Measurements from ENCODE around the gene SH3BP1.
"Not testable (repeated sequence)": the region's sequence is repeated elsewhere in the genome, so short reads cannot be mapped to it uniquely, and the experiment has no call there.

Gene SH3BP1, protein sequence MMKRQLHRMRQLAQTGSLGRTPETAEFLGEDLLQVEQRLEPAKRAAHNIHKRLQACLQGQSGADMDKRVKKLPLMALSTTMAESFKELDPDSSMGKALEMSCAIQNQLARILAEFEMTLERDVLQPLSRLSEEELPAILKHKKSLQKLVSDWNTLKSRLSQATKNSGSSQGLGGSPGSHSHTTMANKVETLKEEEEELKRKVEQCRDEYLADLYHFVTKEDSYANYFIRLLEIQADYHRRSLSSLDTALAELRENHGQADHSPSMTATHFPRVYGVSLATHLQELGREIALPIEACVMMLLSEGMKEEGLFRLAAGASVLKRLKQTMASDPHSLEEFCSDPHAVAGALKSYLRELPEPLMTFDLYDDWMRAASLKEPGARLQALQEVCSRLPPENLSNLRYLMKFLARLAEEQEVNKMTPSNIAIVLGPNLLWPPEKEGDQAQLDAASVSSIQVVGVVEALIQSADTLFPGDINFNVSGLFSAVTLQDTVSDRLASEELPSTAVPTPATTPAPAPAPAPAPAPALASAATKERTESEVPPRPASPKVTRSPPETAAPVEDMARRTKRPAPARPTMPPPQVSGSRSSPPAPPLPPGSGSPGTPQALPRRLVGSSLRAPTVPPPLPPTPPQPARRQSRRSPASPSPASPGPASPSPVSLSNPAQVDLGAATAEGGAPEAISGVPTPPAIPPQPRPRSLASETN

DNA sequence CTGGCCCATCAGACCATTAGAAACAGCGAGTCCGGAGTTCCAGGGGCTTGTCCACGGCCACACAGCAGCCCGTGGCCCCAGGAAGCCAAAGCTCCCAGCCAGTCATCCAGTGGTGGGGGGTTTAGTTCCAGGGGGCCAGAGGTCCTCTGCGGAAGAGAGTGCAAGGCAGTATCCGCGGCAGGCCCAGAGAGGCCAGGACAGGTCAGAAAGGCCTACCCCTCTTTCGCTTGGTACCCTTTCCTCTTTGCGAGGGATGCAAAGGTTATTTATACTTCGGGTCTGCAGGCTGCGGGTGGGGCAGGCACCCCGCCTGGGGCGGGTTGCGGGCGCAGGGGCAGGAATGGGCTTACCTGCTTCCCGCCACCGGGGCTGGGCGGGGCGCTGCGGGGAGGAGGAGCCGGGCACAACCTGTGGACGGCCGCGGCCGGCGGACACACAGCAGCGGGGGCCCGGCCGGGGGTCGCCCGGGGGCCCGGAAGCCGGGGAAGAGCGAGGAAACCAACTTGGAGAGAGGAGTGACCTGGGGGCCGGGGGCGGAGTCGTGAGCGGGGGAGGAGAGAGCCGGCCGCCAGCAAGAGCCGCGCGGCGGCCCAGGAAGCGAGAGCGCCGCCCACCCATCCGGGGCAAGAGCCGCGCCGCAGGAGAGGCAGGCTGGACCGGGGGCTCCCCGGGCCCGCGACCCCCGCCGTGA is at the start of gene SH3BP1:
TSS of gene SH3BP1 (plus strand) at position 600 of the 691 bp plus-strand sequence. CDS start 119 bp downstream, outside the sequence.
- peak; percentile 40 for DNase-seq (ENCODE audit: low spot score)

DNA sequence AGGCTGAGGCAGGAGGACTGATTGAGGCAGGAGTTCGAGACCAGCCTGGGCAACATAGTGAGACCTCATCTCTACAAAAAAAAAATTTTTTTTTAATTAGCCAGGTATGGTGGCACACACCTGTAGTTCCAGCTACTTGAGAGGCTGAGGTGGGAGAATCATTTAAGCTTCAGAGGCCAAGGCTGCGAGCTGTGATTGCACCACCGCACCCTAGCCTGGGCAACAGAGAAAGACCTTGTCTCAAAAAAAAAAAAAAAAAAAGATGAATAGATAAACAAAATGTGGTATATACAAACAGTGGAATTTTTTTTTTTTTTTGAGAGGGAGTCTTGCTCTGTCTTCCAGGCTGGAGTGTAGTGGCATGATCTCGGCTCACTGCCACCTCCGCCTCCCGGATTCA is 48.4 kb upstream of the SH3BP1 start:
- DNase-seq (ENCODE audit: low spot score) = not testable (repeated sequence)

DNA sequence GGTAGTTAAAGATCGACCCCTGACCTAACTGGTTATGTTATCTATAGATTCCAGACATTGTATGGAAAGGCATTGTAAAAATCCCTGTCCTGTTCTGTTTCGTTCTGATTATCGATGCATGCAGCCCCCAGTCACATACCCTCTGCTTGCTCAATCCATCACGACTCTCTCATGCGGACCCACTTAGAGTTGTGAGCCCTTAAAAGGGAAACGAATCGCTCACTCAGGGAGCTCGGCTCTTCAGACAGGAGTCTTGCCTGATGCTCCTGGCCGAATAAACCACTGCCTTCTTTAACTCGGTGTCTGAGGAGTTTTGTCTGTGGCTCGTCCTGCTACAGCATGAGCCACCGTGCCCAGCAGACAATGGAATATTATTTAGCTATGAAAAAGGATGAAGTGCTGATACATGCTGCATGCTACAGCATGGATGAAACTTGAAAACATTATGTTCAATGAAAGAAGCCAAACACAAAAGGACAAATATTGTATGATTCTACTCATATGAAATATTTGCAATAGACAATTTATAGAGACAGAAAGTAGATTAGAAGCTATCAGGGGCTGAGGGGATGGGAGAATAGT is 47.6 kb upstream of the SH3BP1 start:
- no peak for DNase-seq (ENCODE audit: low spot score)

DNA sequence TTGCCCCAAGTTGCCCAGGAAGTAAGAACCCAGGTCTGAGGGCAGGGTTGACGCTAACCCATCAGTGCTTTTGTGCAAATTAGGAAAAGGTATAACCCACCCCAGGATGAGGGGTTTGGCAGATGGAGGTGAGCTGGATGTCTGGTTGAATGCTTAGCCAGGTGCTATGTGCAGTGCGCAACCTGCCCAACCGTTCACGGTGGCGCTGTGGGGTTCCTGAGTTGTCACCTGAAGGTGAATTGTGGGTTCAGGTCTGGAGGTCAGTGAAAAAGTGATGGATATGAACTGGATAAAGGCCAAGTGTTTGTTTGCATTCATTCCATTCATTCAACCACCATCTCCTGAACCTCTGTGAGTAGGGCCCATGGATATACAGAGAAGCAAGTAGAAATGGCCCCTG is 45.2 kb upstream of the SH3BP1 start:
- no peak for DNase-seq (ENCODE audit: low spot score)

DNA sequence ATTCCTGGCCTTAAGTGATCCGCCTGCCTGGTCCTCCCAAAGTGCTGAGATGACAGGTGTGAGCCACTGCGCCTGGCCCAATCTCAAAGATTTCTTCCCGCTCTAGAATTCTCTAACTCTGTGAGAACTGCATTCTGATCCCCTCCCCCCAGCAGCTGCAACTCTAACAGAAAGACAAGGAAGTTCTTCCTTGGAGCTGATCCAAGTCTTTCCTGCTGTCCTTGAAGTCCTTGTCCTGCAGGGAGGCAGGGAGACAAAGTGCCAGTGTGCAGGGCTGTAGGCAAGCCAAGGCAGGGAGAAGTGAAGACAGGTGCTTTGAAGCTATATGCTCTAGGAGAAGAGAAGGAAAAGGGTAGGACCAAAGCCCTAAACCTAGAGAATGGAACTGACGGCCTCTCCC is 40.3 kb upstream of the SH3BP1 start:
- DNase-seq (ENCODE audit: low spot score) = no peak

DNA sequence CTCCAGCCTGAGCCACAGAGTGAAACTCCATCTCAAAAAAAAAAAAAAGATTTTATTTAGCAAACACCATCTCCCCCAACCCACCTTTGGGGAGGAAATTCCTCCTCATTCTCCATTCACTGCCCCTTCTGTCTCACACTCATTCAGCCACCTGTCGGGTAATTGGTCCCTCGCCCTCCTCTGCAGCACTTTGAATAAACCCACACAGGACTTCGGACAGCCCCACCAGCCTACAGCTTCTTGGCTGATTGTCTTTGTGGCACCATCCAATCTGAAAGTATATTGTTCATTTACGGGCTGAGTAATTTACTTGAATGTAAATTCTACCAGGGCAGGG is 38.3 kb upstream of the SH3BP1 start:
- no peak for DNase-seq (ENCODE audit: low spot score)

DNA sequence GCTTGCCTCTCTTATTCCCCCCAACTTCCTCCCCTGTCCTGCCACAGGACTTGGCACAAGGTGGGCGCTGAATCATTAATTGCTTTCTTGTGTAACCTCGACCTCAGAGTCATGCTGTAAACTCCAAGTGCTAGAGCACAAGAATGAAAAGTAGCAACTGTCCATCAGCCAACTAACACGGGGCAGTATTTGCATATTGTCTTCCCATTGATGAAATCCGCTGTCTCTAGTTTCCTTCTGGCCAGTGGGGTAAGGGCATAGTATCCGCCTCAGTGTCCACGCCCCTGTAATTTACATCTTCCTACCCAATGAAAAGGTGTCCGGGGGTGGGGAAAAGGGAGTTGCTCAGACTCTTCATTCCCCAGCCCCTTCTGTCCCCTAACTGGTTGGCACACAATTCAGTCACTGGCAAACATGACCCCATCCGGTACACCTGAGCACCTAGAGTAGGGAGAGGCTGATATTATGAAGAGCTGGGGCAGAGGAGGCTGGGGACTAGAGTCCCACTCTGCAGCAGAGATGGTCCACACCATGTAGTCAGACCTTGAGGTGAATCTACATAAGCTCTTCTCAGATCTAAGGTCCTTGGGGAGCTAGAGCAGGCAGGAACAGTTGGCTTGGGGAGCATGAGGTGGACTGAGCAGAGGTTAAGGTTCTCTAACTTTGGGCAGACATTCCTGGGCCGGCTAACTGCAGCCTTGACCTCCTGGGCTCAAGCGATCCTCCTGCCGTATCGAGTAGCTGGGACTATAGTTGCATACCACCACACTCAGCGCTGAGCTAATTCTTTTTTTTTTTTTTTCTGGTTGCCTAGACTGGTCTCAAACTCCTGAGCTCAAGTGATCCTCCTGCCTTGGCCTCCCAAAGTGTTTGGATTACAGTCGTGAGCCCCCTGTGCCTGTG is 37.7 kb upstream of the SH3BP1 start:
- no peak for DNase-seq (ENCODE audit: low spot score)

DNA sequence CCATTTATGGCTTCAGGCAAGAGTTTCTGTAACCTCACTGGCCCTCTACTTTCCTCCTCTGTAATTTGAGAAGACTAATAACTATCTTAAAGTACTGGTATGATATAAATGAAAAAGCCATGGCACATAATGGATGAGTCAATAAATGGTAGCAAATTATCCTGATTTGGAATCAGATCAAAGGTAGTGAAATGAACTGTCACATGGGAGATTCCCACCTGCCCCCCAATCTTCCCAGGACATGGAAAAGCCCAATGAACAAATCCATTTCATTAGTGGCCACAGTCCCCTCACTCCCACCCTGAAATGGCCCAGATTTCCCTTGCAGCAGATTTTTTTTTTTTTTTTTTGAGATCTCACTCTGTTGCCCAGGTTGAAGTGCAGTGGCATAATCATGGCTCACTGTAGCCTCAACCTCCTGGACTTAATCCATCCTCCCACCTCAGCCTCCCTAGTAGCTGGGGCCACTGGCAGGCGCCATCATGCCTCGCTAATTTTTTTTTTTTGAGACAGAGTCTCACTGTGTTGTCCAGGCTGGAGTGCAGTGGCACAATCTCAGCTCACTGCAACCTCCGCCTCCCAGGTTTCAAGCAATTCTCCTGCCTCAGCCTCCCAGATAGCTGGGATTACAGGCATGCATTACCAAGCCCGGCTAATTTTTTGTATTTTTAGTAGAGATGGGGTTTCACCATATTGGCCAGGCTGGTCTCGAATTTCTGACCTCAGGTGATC is 36.8 kb upstream of the SH3BP1 start:
- DNase-seq (ENCODE audit: low spot score) = not testable (repeated sequence)

DNA sequence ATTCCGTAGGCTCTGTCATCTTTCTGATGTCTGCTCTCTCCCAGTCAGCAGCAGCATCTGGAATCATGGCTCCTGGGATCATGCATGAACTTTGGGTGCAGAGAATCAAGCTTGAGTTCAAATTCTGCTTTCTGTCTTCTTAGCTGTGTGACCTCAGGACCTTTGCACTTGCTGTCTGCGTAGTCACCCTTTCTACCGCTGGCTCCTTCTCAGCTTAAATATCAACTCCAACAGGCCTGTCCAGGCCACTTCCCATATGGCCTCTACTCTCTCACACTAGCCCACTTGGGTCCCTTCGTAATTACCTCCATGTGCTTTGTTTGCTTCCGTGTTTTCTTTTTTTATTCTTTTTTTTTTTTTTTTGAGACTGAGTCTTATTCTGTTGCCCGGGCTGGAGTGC is 35.4 kb upstream of the SH3BP1 start:
- DNase-seq (ENCODE audit: low spot score) = no peak

DNA sequence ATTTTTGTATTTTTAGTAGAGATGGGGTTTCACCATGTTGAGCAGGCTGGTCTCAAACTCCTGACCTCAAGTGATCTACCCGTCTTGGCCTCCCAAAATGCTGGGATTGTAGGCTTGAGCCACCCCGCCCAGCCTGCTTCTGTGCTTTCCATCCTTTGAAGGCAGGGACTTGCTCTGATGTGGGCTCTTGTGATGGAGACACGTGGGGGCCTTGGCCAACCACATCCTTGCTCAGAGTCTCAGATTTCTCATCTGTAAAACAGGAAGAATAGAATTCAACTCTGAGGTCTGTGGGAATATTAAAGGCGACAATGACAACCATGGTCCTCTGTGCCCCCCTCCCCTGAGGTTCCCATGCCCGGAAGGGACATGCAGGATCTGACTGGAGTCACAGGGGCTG is 34.6 kb upstream of the SH3BP1 start:
- peak; percentile 66 for DNase-seq (ENCODE audit: low spot score)

DNA sequence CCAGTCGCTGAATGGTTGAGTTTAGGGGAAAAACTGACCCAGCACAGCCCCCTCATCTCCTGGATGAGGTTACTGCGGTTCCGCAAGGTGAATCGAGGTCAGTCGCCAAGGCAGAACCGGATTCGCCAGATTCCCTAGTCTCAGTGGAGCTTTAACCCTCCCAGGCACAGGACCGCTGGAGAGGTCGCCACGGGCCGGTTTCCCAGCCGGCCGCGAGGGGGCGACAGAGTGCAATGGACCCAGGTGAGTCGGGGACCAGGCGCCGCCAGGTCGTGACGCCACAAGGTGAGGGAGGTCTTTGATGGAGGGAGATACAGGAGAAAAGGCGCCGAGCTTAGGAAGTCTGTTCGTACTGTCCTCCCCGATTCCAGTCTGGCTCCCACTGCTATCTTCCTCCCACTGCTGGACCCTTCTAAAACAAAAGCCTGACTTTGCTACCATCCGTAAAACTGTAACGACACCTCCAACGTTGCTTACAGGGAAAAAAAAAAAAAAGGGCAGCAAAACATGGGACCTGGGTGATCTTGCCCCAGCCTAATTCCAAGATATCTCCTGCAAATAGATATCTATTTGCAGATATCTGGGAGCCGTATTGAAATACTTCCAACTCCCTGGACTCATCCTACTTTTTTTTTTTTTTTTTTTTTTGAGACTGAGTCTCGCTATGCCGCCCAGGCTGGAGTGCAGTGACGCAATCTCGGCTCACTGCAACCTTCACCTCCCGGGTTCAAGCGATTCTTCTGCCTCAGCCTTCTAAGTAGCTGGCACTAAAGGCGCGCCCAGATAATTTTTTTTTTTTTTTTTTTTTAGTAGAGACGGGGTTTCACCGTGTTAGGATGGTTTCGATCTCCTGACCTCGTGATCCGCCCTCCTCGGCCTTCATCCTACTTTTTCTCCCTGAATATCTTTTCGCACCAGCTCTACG is 32.2 kb upstream of the SH3BP1 start:
- peak; percentile 91 for DNase-seq (ENCODE audit: low spot score)

DNA sequence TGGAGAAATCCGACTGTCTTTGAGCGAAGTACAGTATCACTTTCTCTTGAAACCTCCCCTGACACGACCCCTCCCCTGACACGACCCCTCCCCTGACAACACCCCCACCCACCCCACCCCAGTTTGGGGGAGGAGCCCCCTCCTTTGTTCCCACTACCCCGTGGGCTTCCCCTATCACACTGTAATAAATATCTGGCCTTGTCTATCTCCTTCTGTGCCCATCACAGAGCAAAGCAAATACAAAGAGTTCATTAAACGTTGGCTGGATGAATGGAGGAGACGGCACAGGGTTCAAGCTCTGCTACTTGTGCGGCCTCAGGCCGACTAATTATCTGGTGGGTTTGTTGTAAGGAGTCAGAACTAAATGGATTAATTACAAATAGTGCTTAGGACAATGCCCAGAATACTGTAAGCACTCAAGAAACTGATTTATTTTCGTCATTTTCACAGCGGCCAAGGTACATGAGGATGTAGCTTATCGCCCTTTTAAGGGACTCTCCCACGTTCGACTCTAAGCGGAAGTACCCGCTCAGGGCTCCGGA is 31.5 kb upstream of the SH3BP1 start:
- no peak for DNase-seq (ENCODE audit: low spot score)

DNA sequence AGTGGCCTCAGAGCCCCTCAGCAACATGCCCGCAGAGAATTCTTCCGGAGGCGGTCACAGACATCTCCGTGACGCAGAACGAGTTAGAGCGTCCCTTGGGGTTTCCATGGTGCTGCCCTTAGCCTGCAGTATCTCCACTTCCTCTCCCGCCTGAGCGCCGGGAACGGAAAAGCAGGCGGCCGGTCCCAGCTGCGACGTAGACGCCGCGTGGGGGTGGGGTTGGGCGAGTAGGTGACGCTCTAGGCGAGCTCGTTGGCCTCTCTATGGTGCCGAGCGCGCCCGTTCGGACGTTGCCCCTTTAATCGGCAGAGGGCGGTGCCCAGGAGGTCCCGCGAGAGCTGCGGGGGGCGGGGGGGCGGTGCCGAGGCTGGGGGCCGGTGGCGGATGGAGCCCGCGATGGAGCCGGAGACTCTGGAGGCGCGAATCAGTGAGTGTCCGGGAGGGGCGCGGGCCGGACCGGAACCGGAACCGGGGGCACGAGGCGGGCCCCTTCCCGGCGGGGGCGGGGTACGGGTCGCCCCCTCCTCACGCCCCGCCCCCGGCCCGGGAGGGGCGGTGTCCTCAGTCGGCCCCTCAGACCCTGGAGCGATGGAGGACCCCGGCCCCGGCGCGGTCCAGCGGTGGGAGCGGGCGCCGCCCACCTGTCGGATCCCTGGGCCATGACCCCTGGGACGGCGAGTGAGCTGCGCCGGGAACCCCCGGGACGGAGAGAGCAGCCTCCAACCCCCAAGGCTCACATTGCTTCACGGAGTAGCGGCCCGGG is 30.8 kb upstream of the SH3BP1 start, which contains the start of gene GGA1:
TSS of gene GGA1 (plus strand) at position 358 of the 763 bp plus-strand sequence. CDS start at position 385, 27 bp downstream.
- peak; percentile 97 for DNase-seq (ENCODE audit: low spot score)

DNA sequence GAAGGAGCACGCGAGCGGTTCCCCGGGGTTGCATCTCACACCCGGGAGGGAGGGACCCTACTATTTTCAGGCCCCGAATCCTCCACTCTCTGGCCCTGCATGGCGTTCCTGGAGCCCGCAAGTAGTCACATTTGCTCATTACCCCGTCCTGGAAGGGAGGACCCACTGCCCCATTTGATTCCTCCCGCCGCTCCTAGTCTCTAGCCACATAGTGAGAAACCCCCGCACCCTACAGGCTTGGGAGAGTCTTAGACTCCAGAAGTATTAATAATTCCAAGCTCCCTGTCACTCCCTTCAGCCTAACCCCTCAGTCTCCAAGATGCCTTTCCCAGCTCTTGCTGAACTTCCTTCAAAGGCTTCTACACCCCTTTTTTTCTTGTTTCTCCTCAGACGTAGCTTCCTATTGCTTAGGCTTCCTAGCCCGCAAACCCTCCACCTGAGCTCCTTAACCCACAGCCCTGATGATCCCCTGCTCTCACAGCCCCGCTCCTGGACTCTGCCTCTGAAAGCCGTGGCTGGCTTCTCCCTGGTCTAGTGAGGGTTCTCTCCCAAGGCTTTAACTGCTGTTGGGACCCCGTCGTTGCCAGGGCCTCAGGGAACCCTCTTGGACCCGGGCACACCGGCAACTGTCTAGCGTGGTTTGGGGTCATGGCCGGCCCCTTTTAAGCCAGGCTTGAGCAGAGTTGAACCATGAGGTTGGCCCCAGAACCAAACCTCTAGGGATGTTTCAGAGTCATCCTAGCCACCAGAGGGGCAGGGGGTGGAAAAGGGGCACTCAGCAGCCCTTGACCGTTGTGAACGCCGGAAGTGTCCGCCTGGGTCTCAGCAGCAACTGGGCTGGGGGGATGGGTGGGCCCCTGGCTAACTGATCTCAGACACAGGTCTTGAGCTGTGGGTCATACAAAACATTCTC is 30.0 kb upstream of the SH3BP1 start:
- DNase-seq (ENCODE audit: low spot score) = no peak

DNA sequence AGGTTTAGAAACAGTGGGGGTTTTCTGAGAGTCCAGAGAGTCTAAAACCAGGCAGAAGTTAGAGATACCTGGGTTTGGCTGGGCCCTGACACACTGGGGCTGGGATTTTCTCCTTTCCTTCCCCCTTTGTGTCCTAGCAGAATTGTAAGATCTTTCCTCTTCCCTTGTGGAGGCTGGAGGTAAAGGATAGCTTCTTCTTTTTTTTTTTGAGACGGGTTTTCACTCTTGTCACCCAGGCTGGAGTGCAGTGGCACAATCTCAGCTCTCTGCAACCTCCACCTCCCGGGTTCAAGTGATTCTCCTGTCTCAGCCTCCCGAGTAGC is 29.4 kb upstream of the SH3BP1 start:
- not testable (repeated sequence) for DNase-seq (ENCODE audit: low spot score)

DNA sequence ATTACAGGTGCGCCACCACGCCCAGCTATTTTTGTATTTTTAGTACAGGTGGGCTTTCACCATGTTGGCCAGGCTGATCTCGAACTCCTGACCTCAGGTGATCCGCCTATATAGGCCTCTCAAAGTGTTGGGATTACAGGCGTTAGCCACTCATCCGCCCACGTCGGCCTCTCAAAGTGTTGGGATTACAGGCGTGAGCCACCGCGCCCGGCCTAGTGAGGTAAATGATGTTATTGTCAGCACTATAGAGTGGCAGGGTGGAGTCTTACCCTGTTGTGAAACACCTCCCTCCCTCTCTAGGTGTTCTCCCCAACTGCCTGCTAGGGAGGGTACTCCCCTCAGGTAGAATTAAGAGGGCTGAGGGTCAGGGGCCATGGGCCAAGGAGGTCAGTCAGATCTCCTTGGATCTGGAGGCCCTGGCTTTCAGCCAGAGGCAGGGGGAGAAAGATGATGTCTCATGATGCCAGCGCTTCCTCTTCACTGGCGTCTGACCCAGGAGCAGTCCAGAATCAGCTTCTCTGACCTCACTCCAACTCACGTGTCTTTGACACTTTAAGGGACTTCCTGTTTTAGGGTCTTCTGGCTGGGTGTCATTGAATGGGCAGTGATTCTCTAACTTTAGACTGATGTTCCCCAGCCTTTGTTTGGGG is 28.9 kb upstream of the SH3BP1 start:
- no peak for DNase-seq (ENCODE audit: low spot score)

DNA sequence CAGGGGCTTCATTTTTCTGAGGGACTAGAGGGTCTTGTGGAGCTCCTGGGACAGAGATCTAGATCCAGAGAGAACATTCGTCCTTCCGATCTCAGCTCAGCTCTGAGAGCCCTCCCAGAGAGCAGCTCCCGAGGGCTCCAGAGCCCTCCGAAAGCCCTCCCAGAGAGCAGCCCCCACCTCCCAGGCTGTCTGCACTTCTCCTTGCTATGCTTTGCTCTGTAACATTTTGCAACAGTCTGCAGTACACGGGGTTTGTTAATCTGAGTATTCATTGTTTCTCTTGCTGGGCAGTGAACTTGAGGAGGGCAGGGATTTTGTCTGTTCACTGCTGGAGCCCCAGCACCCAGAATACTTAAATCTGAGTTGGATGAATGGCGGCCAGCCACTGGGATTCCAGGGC is 28.3 kb upstream of the SH3BP1 start:
- no peak for DNase-seq (ENCODE audit: low spot score)
